Activated naive CD8-positive, alpha-beta T cell treated with anti-CD3 and anti-CD28 coated beads for 36 hours (primary cell): ENCODE measurements around the gene MICAL3. TPM values are rescaled to one million over a fixed set of nuclear protein-coding genes. Genes with fewer than 3 reads are reported as not detected.

Experiments
- DNase-seq: peaks from one replicate; pipeline ENCODE4 v3.0.0; 2021
- H3K27ac Mint-ChIP-seq: one replicate; pipeline ENCODE4 v1.8.0; 2022; ENCODE audit warnings: mild to moderate bottlenecking, moderate library complexity, mixed read lengths
- H3K27me3 Mint-ChIP-seq: one replicate; pipeline ENCODE4 v1.8.0; 2022; ENCODE audit warnings: mild to moderate bottlenecking, mixed read lengths
- H3K36me3 Mint-ChIP-seq: one replicate; pipeline ENCODE4 v1.8.0; 2021; ENCODE audit warnings: mild to moderate bottlenecking, mixed read lengths
- H3K4me1 Mint-ChIP-seq: one replicate; pipeline ENCODE4 v1.8.0; 2021; ENCODE audit warnings: mixed read lengths
- H3K4me3 Mint-ChIP-seq: one replicate; pipeline ENCODE4 v1.8.0; 2022; ENCODE audit warnings: mild to moderate bottlenecking, moderate library complexity, mixed read lengths
- H3K9me3 Mint-ChIP-seq: one replicate; pipeline ENCODE4 v1.8.0; 2022; ENCODE audit warnings: mixed read lengths
- total RNA-seq, 2 experiments: library from RNA; stranded (reverse); gene quantifications; one replicate each; pipeline ENCODE4 v1.2.3, GENCODE V29; 2021

MICAL3 gene
- total RNA-seq, 2 experiments from 2014 or later = 36.6 to 41.3 TPM

DNA sequence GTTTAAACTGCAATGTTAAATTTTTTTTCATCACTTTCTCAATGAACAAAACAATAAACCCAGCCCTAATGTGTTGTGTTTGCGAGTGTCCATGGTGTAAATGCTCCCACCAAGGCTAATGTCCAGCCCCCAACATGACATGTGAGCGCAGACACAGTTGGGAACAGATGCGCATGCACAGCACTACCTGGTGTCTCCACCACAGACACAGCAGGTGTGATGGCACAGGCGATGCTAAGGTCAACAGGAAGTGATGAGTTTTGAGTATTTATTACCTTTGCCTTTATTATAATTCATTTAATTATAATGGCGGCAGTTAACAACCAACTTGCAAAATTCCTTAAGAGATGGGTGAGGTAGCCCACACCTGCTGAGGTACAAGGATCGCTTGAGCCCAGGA, 42.9 kb downstream of the MICAL3 start:
- H3K4me3 Mint-ChIP-seq = no peak overlapping the region
- no peaks in the 10 kb centered on the region for H3K27me3 Mint-ChIP-seq
- H3K9me3 Mint-ChIP-seq = no peaks in the 10 kb centered on the region
- H3K4me1 Mint-ChIP-seq = peaks cover 34% of the 10 kb centered on the region
- H3K36me3 Mint-ChIP-seq = peaks cover 5% of the 10 kb centered on the region
- H3K27ac Mint-ChIP-seq = no peak overlapping the region
- DNase-seq = no peak

DNA sequence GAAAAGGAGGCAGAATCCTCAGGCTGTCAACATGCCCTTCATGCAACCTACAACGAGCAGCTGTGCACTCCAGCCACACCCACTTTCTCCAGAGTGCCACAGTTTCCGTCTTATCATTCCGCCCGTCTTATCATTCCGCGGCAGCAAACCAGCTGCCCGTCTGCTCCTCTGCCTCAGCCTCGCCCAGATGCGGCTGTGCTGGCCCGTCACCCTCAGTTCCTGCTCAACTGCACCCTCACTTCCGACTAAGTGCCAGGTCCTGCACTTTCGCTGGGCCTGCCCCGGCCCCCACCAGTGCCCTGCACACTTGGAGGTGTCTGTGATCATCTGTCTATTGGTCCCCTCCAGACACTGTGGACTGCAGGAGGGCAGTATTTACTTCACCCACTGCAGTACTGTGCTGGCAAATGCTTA, 43.7 kb downstream of the MICAL3 start:
- H3K4me1 Mint-ChIP-seq = peaks cover 37% of the 10 kb centered on the region
- no peaks in the 10 kb centered on the region for H3K27me3 Mint-ChIP-seq
- peaks cover 5% of the 10 kb centered on the region for H3K36me3 Mint-ChIP-seq
- H3K27ac Mint-ChIP-seq = no peak overlapping the region
- H3K4me3 Mint-ChIP-seq = peak overlapping the region; percentile 64
- DNase-seq = peak; percentile 38
- H3K9me3 Mint-ChIP-seq = no peaks in the 10 kb centered on the region

DNA sequence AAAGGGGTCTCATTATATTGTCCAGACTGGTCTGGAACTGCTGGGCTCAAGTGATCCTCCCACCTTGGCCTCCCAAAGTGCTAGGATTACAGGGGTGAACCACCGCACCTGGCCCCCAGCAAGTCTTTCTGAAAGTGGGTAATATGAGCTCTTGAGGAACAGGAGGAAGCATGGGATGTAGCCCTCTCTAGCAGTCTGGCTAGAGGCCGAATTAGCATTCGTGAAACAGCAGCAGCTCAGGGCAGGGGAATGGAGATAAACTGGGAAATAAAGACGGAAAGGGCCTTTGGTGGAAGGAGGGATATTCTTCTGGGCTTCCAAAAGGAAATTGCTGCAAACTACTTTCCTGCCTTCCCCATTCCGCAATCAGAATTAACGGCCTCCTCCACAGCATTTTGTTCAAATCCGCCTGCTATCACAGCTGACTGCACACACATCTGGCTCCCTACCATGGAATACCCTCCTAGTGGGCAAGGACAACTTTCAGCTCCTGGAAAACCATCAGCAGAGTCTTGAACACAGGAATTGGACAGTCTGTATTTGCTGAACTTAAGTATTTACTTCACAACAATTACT, 44.3 kb downstream of the MICAL3 start:
- Mint-ChIP-seq H3K27ac (no peak overlapping the region), H3K27me3 (no peaks in the 10 kb centered on the region), H3K9me3 (no peaks in the 10 kb centered on the region), H3K4me3 (peak overlapping the region; percentile 64), H3K36me3 (peaks cover 5% of the 10 kb centered on the region), H3K4me1 (peaks cover 37% of the 10 kb centered on the region)
- DNase-seq = no peak

DNA sequence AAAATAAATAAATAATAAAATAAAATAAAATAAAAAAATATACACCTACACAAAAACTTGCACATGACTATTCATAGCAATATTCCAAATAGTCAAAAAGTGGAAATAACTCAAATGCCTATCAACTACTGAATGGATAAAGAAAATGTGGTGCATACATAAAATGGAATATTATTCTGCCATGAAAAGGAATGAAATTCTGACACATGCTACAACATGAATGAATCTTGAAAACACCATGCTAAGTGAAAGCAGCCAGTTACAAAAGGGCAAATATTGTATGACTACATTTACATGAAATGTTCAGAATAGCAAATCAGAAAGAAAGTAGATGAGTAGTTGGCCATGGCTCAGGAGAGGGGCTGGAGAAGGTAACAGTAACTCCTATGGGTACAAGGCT, 46.3 kb downstream of the MICAL3 start:
- no peak for DNase-seq
- Mint-ChIP-seq H3K9me3 (no peaks in the 10 kb centered on the region), H3K36me3 (peaks cover 8% of the 10 kb centered on the region), H3K4me3 (no peak overlapping the region), H3K27me3 (no peaks in the 10 kb centered on the region), H3K27ac (no peak overlapping the region), H3K4me1 (peaks cover 27% of the 10 kb centered on the region)

DNA sequence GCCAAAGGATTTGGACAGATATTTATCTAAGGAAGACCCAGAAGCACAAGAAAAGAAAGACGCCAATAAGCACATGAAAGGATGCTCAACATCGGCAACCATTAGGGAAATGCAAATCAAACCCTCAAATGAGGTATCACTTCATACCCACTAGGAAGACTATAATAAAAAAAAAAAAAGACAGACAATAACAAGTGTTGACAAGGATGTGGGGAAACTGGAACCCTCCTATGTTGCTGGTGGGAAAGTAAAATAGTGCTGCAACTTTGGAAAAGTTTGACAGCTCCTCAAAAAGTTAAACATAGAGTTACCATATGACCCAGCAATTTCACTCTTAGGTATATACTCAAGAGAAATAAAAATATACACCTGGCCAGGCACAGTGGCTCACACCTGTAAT, 47.0 kb downstream of the MICAL3 start:
- DNase-seq = no peak
- no peak overlapping the region for H3K4me3 Mint-ChIP-seq
- peaks cover 8% of the 10 kb centered on the region for H3K36me3 Mint-ChIP-seq
- no peak overlapping the region for H3K27ac Mint-ChIP-seq
- peaks cover 29% of the 10 kb centered on the region for H3K4me1 Mint-ChIP-seq
- H3K27me3 Mint-ChIP-seq = no peaks in the 10 kb centered on the region
- no peaks in the 10 kb centered on the region for H3K9me3 Mint-ChIP-seq

DNA sequence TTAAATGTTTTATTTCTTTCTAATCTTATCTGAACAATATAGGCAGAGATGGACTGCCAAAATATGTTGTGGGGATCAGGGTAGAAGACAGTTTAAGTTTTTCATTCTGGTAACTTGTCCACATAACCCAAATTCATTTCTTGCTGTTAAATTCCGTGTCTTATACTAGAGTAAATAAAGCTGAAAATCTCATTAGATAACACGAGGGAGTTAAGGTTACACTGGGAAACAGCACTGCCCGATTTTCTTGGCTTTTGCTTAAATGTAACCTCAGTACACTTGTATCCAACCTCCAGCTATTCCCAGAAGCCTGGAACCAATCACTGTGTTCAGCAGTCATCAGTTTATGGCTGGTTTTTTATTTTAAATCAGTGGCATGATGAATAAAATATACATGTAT, 48.2 kb downstream of the MICAL3 start:
- Mint-ChIP-seq H3K4me1 (peaks cover 25% of the 10 kb centered on the region), H3K4me3 (no peak overlapping the region), H3K36me3 (peaks cover 8% of the 10 kb centered on the region), H3K9me3 (no peaks in the 10 kb centered on the region), H3K27ac (no peak overlapping the region), H3K27me3 (no peaks in the 10 kb centered on the region)
- DNase-seq = no peak

DNA sequence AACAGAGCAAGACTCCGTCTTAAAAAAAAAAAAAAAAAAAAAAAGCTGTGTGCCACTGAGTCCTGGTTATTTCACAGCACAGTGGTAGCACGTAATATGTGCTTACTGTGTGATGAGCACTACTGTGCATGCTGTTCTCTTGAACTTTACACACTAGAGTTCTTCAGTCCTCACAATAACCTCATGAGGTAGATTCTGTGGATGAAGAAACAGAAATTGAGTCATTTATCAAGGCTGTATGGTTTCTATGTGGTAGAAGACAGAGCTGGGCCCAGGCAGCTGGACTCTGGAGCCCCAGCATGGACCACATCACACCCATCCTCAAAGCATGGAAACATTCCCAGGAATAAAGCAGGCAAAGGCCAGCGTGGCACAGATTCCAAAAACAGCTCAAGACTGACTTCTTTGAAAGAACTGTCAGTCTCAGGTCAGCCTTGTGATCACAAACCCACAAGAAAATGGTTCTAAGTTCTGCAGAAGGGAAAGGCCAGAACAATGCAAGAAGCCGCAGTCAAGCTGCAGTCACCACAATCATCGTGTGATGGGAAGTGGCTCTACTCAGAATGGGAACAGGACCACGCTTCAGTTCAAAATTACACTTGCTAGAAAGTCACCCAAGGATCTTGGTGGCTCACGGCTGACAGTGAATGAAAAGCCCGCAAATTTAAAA, 49.5 kb downstream of the MICAL3 start:
- H3K36me3 Mint-ChIP-seq = peaks cover 8% of the 10 kb centered on the region
- DNase-seq = no peak
- H3K27ac Mint-ChIP-seq = no peak overlapping the region
- H3K27me3 Mint-ChIP-seq = no peaks in the 10 kb centered on the region
- no peaks in the 10 kb centered on the region for H3K9me3 Mint-ChIP-seq
- peaks cover 14% of the 10 kb centered on the region for H3K4me1 Mint-ChIP-seq
- no peak overlapping the region for H3K4me3 Mint-ChIP-seq

DNA sequence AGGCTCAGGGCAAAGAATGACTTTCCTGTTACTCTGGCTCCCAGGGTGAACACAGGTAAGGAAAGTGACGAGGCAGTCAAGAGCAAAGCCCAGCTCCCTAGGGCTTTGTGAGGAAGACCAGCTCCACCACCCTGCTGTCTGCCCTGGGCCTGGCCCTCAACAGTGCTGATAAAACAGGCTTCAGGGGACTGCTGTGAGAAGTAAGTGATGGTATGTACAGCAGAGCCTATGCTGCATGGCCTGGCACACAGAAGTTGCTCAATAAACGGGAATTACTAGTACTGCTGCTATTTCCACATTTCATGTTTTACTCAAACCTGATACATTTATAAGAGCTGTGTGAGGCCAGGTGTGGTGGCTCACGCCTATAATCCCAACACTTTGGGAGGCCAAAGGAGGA, 50.3 kb downstream of the MICAL3 start:
- H3K36me3 Mint-ChIP-seq = peaks cover 8% of the 10 kb centered on the region
- peak overlapping the region; percentile 29 for H3K27ac Mint-ChIP-seq
- H3K4me1 Mint-ChIP-seq = peaks cover 12% of the 10 kb centered on the region
- no peaks in the 10 kb centered on the region for H3K27me3 Mint-ChIP-seq
- H3K9me3 Mint-ChIP-seq = no peaks in the 10 kb centered on the region
- no peak overlapping the region for H3K4me3 Mint-ChIP-seq
- no peak for DNase-seq

DNA sequence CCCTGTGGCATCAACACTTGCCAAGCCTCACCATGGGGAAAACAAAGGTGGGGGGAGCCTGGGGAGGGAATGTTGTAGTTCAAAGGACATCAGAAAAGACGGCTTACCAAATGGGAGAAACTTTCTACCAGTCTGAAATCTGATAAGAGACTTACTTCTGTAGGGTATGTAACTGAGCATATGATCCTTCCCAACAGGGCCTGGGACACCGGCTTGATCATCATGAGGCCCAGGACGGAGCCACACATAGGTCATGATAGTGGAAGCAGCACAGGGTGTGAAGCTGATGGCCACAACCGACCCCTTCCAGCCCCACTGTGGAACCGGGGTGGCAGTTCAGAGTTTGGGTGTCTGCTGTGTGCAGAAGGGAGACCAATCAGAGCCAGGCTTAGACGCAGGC, 51.1 kb downstream of the MICAL3 start:
- Mint-ChIP-seq H3K27me3 (no peaks in the 10 kb centered on the region), H3K4me3 (no peak overlapping the region), H3K36me3 (peaks cover 8% of the 10 kb centered on the region), H3K4me1 (peaks cover 12% of the 10 kb centered on the region), H3K9me3 (no peaks in the 10 kb centered on the region), H3K27ac (no peak overlapping the region)
- no peak for DNase-seq

DNA sequence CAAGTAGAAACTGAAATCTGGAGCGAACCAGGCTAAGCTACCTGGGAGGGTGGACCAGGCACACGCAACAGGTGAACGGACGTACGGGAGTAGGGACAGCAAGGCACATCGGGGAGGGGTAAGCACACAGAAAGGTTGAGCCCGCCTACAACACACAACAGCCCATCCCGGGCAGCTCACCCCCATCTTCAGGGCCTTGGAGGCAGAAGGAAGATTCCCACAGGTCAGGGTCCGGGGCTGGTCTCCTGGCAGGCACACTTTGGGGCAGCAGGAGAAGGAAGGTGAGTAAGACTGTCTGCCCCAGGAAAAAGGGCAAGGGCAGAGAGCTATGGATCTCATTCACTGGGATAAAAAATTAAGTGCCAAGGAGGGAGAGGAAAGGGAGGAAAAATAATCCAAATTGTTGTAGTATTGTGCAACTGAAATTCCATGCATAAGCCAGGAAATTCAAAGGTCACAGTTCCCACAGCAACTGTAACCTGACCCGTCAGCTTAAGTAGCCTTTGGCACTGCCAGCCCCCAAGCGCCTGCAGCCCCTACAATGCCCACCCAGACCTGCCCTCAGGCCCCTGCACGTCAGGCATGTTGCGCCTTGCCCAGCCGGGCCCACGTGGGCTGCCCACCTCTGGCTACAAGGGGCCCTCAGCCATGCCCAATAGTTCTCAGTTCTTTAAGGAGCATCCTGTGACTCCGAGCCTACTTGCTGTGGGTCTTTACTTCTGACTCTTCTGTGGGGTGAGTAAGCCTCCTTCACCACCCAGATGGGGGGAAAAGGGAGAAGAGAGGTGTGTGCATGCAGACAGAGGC, 51.8 kb downstream of the MICAL3 start:
- Mint-ChIP-seq H3K9me3 (no peaks in the 10 kb centered on the region), H3K4me1 (peaks cover 12% of the 10 kb centered on the region), H3K4me3 (no peak overlapping the region), H3K36me3 (peaks cover 10% of the 10 kb centered on the region), H3K27ac (peak overlapping the region; percentile 11), H3K27me3 (no peaks in the 10 kb centered on the region)
- DNase-seq = no peak

DNA sequence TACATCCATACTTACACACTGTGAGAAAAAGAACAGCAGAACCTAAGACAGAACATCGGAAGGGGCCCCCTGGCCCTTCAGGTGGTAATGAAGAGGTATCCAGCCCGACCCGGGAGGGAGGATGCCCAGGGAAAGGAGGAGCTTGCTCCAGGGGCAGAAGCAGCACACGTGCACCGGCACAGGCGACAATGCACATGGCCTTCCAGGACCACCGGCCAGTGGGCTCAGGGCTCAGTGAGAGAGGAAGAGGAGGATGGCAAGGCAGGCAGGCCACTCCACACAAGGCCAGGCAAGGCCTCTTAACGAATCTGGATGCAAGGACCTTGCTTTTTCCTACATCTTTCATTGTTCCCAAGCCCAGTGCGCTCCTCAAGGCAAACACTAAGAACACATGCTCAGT, 52.6 kb downstream of the MICAL3 start:
- H3K27ac Mint-ChIP-seq = no peak overlapping the region
- no peaks in the 10 kb centered on the region for H3K27me3 Mint-ChIP-seq
- DNase-seq = no peak
- H3K9me3 Mint-ChIP-seq = no peaks in the 10 kb centered on the region
- H3K4me3 Mint-ChIP-seq = no peak overlapping the region
- H3K4me1 Mint-ChIP-seq = peaks cover 14% of the 10 kb centered on the region
- H3K36me3 Mint-ChIP-seq = peaks cover 5% of the 10 kb centered on the region

DNA sequence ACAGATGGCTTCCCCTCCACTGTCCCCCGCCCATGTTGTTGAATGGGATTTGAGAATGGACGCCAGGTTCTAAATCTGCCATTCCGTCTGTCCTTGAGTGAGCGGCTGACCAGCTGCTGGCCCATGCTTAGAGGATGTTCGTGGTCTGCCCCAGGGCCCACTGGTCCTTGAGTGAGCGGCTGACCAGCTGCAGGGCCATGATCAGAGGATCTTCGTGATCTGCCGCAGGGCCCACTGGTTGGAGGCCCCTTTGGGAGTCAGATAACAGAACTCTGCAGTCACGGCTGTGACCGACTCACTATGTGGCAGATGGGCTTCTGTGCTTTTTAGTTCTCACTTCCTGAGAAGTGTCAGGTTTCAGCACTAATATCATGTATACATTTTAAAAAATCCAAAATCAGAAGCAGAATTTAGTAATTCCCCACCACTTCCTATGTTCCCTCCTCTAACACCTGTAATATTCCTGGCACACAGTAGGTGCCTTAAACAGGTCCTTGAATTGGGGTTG, 54.1 kb downstream of the MICAL3 start:
- H3K27ac Mint-ChIP-seq = no peak overlapping the region
- no peaks in the 10 kb centered on the region for H3K27me3 Mint-ChIP-seq
- peaks cover 10% of the 10 kb centered on the region for H3K4me1 Mint-ChIP-seq
- H3K4me3 Mint-ChIP-seq = no peak overlapping the region
- peaks cover 5% of the 10 kb centered on the region for H3K36me3 Mint-ChIP-seq
- DNase-seq = no peak
- H3K9me3 Mint-ChIP-seq = no peaks in the 10 kb centered on the region

DNA sequence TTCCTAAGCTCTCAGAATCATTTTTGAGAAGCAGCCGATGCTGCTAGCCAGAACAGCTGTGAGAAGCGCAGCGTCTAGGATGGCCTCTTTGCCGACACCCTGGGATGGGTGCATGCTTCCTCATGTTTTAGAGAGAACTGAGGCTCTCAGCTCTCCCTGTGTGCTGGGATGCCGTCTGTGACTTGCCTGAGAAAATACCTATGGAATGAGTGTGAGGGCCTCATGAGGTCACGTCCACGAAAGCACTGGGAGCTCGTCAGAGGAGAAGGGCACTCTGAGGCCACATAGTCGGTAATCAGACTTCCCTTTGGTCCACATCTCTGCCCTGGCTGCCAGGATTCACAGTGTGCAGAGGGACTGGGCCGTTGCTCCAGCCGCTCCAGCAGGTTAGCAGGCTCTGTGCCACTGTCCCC, 54.7 kb downstream of the MICAL3 start:
- no peak for DNase-seq
- Mint-ChIP-seq H3K27me3 (no peaks in the 10 kb centered on the region), H3K36me3 (peaks cover 5% of the 10 kb centered on the region), H3K4me1 (peaks cover 6% of the 10 kb centered on the region), H3K27ac (no peak overlapping the region), H3K9me3 (no peaks in the 10 kb centered on the region), H3K4me3 (no peak overlapping the region)

DNA sequence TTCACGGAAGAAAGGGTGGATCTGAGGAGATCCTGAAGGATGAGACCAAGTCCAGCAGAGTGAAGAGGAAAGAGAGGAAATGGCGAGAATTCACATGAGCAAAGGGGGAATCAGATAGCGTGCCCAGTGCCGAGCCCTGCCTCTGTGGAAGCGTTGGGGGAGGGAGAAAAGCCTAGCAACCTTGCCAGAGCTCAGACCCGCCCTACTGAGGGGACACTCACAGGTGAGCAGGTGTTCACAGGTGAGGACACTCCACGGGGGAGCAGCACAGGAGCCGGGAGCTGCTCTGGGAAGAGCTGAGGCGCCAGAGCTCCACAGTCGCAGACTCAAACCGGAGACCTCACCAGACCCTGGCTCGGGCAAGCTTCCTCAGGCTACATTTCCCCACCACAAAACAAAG, 56.2 kb downstream of the MICAL3 start:
- Mint-ChIP-seq H3K27ac (no peak overlapping the region), H3K4me1 (peaks cover 6% of the 10 kb centered on the region), H3K27me3 (no peaks in the 10 kb centered on the region), H3K4me3 (no peak overlapping the region), H3K36me3 (peaks cover 2% of the 10 kb centered on the region), H3K9me3 (no peaks in the 10 kb centered on the region)
- DNase-seq = no peak

DNA sequence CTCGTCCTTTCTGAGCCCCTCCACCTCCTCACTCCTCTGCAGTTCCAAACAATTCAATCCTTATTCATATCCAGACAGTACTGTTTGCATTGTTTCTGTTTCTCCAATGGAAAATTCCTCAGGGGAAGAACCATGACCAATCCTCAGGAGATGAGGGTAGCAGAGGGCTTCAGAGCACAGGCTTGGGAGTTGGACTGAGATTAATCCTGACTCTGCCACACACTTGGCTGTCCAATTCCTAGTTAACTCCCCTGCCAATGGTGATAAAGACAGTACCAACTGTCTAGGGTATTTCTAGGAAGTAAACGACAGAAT, 58.0 kb downstream of the MICAL3 start:
- DNase-seq = no peak
- peaks cover 3% of the 10 kb centered on the region for H3K4me1 Mint-ChIP-seq
- H3K4me3 Mint-ChIP-seq = no peak overlapping the region
- H3K27me3 Mint-ChIP-seq = no peaks in the 10 kb centered on the region
- H3K27ac Mint-ChIP-seq = no peak overlapping the region
- H3K36me3 Mint-ChIP-seq = peaks cover 2% of the 10 kb centered on the region
- H3K9me3 Mint-ChIP-seq = no peaks in the 10 kb centered on the region
